HG03575 (cell line): ENCODE results near the gene ZNF70.
"Not testable (repeated sequence)": the region's sequence is repeated elsewhere in the genome, so short reads cannot be mapped to it uniquely, and the experiment has no call there.

Experiments
- ATAC-seq: cut with Tn5 transposase; IDR thresholded peaks from one replicate; pipeline ENCODE4 v1.9.1; 2021; ENCODE audit not compliant: unreplicated experiment, insufficient number of reproducible peaks, low FRiP score; ENCODE audit errors: extremely low read depth

Gene ZNF70

DNA sequence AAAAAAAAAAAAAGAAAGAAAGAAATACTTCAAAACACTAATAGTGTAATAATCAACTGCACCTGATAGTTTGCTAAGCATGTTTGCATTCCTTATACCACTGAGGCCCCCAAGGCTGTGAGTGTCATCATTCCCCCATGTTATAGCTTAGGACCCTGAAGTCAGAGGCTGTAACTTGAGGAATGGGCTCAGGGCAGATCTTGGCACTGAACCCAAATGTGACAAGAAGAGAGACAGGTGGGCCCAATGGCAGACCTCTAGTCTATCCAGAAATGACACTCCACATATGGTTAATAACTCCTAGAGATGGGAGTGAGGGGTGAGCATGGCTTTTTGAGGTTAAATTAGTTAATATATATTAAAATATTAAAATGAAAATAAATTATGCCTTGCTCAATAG lies 13.2 kb downstream of the ZNF70 start:
- ATAC-seq, result no peak

DNA sequence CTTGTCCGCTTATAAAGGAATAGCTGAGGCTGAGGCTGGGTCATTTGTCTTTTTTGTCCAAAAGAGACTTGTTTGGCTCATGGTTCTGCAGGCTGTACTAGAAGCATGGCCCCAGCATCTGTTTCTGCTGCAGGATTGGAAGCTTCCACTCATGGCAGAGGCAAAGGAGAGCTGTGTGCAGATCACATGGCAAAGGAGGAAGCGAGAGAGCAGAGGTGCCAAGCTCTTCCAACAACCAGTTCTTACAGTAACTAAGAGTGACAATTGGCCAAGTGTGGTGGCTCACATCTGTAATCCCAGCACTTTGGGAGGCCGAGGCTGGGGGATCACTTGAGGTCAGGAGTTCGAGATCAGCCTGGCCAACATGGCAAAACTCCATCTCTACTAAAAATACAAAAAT lies 22.8 kb downstream of the ZNF70 start:
- not testable (repeated sequence) for ATAC-seq

DNA sequence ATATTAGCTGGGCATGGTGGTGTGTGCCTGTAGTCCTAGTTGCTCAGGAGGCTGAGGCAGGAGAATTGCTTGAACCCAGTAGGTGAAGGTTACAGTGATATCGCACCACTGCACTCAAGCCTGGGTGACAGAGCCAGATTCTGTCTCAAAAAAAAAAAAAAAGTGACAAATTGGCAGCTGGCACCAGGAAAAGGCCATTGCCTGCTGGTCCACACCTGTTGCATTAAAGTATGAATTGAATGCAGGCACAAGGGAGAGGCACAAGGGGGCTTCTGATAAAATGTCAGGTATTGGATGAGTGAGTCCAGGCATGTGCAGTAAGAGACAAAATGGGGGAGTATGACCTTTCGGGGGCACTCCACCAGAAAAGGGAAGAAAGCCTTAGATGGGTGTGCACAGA lies 28.2 kb downstream of the ZNF70 start:
- ATAC-seq, result no peak

DNA sequence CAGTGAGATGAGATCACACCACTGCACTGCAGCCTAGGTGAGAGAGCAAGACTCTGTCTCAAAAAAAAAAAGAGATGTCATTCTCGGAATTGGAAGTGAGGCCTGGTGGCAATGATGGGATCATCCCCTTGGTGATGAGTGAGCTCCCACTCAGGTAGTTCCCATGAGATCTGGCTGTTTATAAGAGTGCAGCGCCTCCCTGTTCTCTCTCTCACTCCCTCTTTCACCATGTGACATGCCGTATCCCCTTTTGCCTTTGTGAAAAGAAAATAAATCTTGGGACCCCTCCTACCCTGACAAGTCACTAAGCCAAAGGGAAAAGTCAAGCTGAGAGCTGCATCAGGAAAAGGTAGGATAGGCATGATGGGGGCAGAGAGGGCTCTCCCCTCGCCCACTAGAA lies 28.8 kb downstream of the ZNF70 start:
- ATAC-seq, result no peak

DNA sequence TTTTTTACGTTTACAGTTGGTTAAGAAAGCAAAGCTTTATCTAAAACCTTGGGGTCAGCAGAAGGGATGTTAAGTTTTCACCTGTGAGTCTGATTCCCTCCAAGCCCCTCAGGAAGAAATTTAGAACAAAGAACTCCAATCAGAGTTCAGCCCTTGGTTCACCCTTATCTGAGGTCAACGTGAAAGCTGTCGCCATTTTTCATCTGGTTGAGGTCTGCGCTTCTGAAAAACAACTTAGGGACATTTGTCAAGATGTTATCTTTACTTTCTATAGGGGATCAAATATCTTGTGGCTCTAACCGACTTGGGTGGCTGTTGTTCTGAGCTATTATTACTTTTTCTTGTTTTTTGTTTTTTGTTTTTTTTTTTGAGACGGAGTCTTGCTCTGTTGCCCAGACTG lies 30.1 kb downstream of the ZNF70 start:
- ATAC-seq, result no peak

DNA sequence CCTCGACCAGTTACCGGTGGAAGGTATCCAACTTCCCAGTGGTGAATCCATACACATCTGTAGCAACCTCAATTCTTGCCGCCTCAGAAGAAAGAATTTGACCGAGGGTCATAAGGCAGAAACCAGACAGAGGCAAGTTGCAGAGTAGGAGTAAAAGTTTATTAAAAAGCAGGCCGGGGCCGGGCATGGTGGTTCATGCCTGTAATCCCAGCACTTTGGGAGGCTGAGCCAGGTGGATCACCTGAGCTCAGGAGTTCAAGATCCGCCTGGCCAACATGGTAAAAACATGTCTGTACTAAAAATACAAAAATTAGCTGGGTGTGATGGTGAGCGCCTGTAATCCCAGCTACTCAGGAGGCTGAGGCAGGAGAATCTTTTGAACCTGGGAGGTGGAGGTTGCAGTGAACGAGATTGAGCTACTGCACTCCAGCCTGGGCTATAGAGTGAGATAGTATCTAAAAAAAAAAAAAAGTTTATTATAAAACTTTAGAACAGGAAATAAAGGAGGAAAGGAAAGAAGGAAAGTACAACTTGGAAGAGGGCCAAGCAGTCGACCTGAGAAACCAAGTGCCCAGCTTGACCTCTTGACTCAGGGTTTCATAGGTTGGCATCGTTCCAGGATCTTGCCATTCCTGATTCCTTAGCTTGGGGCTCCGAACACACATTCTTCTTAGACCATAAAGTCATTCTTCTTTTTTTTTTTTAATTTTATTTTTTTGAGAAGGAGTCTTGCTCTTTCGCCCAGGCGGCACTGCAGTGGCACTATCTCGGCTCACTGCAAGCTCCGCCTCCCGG lies 32.3 kb downstream of the ZNF70 start:
- no peak for ATAC-seq

DNA sequence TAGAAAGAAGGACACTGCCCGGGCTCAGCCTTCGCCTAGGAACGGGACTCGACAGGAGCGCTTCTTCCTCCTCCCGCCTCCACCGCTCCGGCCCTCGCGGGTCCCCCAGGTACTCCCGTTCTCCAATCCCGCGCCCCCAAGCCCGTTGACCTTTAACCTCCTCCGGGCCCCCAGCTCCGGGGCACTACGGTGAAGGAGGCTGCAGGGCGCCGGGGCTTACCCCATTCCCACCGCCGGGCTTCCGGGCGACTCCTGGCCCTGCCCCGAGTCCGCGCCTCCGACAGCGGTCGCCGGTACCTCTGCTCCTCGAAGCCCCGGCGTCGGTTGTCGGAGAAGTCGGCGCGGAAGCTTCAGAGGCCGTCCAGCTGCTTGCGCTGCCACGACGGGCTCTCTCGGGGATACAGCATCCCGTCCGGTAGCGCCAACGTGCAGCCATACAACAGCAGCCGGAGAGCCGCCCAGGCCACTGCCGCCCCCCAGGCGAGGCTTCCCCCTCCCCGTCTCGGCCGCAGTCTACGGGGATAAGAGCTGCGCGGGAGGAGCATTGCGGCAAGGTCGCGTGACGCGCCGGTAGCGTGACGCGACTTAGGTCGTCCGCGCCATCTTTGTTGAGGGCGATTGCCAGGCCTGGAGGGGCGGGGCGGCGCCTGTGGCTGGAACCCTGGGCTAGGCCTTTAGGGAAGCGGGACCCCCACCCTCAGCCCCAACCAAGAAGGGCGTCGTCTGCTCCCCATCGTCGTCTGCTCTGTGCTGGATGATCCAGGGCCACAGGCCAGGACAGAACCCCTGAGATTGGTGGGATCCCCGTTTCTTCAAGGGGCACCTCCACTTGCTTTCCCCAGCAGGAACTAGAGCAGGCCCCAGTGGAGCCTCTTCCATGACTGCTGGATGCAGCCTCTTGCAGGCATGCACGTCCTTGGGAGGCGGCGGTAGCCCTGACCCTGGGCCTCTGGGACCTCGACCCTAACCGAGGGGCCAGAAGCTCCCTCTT lies 33.8 kb downstream of the ZNF70 start:
- ATAC-seq, result no peak

DNA sequence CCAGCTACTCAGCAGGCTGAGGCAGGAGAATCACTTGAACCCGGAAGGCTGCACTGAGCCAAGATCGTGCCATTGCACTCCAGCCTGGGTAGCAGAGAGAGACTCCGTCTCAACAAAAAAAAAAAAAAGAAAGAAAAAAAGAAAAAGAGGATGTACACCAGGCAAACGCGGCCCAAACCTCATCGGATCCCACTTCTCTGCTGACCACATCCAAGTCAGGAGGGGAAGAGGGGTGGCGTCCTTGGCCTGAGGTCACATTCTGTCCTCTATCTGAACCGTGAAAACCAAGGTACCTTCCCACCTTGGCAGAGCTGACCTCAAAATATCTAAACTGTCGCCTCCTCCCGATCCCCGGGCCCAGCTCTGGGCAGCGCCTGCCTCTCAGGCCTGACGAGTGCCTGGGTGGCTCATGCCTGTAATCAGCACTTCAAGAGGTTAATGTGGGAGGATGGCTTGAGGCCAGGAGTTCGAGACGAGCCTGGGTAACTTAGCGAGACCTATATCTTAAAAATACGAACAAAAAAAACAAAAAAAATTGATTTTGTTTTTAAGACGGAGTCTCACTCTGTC lies 35.0 kb downstream of the ZNF70 start:
- ATAC-seq, result no peak

DNA sequence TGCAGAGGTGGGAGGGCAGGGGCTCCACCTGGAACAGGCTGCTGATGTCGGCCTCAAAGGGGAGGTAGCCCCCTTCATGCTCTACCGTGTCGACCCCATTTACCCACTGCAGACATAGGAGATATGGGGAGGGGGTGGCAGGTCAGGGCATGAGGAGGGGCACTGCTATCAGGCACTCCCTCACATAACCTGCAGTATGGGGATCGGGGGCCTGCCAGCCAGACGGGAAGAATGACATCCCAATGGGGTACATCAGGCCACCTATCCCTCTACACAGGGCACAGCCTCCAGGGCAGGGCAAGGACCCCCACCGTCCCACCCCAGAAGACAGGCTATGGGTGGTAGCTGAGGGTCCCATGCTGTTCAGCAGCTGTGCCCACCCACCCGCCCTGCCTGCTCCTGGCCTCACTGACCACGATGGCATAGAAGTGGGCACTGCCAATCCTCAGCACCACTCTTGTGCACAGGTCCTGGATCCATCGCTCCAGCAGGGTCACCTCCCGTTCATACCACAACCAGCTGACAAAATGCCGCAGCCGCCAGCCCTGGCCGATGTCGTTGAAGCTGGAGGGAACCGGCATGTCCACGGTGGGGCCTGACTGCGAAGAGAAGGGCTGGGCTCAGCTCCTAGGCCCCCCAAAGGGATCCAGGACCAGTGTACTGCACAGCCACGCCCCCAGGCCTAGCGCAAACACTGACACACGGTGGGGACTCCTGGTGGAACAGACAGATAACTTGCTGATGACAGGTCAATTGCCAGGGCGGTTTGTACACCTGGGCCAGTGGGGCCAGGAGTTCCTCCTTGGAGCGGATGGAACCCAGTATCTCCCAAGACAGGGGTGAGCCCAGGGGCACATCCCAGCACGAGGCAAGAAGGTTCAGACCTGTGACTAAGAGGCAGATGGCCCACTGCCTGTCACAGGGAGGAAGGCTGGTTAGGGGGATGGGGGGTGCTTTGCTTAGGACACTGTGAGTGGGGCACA lies 36.0 kb downstream of the ZNF70 start:
- ATAC-seq, result no peak

DNA sequence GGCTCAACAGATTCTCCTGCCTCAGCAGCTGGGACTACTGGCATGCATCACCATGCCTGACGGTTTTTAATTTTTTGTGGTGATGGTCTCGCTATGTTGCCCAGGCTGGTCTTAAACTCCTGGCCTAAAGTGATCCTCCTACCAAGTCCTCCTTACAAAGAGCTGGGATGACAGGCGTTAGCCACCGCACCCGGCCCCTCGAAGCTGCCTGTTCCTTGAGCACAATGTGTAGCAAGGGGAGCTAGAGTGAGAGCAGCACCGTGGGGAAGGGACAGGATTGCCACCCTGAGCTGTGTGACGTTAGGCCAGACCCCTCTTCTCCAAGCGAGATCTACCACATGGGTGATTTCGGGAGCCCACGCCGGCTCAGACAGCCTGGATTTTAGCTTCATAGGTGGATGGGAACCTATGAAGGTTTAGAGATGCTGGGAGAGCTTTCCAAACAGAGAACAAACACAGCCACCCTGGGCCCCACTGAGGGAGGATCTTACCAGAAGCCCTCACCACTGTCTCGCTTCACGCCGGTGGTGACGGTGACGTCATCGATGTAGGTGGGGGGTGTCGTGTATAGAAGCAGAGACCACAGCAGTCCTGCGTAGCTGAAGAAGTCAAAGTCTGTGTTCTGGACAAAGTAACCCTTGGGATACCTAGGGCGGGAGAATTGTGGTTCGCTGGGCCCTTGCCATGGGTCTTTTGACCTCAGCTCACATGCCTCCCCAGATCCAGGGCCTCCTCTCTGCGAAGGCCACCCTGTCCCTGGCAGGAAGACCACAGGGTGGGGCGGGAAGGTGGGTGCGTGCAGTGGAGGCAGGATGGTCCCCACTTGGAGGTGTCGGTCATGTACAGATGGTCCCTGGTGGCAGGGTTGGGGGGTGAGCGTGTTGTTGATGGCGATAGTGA lies 37.0 kb downstream of the ZNF70 start:
- ATAC-seq, result no peak

DNA sequence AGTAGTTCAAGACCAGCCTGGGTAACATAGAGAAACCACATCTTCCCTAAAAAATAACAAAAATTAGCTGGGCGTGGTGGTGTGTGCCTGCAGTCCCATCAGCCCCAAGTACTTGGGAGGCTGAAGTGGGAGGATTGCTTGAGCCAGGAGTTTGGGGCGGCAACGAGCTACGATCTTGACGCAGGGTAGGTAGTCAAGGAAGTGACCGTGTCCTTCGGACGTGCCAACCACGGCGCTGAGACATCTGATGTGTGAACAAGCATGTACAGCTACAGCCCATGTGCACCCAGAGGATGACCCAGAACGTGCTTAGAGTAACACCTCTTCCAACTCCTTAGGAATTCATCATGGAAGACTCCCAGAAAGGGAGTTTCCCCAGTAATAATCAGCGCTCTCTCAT lies 38.7 kb downstream of the ZNF70 start:
- no peak for ATAC-seq

DNA sequence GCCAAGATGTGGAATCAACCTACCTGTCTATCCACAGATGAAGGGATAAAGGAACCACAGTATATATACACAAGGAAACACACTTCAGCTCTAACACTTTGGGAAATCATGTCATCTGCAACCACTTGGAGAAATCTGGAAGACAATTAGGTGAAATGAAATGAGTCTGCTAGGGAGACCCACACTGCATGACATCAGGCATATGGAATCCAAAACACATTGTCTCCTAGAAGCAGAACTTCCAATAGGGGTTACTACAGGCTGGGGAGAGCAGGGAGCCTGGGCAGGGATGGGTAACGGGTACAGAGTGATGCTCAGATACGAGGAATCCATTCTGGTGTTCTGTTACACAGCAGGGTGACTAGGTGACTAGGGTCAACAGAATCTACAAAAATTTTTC lies 41.8 kb downstream of the ZNF70 start:
- no peak for ATAC-seq

DNA sequence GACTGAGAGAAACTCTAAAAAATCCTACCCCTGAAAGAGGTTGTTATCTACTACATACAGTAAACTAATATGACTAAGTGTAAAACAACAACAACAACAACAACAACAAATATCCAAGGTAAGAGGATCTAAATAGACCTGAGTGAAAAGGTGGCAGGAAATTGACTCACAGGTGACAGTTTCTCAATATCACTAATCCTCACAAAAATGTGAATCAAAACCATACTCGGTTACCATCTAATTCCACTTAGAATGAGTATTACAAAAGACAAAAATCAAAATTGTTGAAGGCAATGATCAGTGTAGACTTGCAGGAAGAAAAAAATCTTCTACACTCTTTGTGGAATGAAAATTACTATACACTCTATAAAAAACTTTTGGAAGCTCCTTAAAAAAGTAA lies 42.6 kb downstream of the ZNF70 start:
- ATAC-seq, result no peak

DNA sequence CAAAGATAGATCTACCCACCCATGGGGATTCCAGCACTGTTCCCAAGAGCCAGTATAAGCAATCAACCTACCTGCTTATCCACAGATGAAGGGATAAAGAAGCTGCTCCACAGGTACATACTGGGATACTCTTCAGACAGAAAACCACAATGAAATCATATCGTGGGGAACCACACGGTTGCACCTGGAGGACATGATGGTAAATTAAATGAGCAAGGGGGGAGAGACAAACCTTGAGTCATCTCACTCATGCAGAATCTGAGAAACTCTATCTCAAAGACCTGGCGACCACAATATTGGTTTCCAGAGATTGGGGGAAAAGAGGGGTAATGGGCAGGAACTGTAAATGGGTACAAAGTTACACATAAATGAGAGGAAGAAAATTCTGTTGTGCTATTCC lies 45.6 kb downstream of the ZNF70 start:
- no peak for ATAC-seq

DNA sequence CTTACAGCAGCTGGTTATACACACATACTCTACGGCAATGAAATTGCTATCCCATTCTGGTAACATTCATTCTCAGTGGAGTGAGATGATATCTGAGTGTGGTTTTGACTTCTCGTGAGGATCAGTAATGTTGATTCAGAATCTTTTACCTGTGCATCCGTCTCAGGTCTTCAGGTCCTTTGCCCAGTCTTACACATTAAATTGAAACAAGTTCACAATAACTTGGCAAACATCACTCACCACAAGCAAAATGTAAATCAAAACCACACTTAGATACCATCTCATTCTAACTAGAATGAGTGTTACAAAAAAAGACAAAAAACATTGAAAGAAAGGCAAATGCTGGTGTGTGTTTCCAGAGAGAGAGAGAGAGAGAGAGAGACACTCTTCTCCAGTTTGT lies 46.1 kb downstream of the ZNF70 start:
- ATAC-seq, result no peak

DNA sequence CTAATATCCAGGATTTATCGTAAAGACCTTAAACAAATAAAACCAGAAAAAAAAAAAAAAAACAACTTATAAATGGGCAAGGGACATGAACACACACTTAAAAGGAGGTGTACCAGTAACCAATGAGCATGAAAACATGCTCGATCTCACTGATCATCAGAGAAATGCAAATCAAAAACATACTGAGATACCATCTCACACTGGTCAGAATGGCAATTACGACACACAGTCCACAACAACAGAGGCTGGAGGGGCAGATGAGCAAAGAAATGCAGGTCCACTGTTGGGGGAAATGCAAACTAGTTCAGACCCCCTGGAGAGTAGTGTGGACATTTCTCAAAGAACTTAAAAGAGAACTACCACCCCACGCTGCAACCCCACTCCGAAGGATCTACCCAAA lies 46.9 kb downstream of the ZNF70 start:
- ATAC-seq, result no peak

DNA sequence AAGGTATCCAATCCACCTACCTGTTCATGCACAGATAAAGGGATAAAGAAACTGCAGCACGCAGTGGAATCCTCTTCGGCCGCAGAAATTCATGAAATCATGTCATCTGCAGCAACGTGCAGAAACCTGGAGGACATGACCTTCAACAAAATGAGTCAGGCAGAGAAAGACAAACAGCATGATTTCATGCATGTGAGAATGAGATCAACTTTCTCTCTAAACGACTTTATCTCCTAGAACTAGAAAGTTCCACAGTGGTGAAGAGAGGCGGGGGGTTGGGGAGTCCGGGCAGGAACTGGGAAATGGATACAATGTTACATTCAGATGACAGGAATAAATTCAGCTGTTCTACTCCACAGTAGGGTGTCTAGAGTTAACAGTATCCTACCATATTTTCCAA lies 50.2 kb downstream of the ZNF70 start:
- ATAC-seq, result no peak
